Brain microvascular endothelial cell (primary cell): ENCODE data around the gene PDCD1.

Experiments used
- DNase-seq: peaks from one replicate; pipeline ENCODE4 v3.0.0-alpha.2; 2020
- H3K27ac ChIP-seq: fragments of 250-450 bp; sonication (Bioruptor Pico); 2 replicates; pipeline ENCODE4 v1.5.1; 2020; ENCODE audit warnings: mild to moderate bottlenecking, moderate library complexity
- H3K27me3 ChIP-seq: fragments of 250-450 bp; sonication (Bioruptor Pico); replicated peaks from 2 replicates; pipeline ENCODE4 v1.5.1; 2020; ENCODE audit warnings: mild to moderate bottlenecking
- H3K36me3 ChIP-seq: fragments of 250-450 bp; sonication (Bioruptor Pico); replicated peaks from 2 replicates; pipeline ENCODE4 v1.5.1; 2020; ENCODE audit warnings: mild to moderate bottlenecking
- H3K4me3 ChIP-seq: 2 replicates; pipeline ENCODE4 v1.5.1; 2011; ENCODE audit warnings: low read depth, mild to moderate bottlenecking, control low read depth, low read length, moderate library complexity
- CTCF ChIP-seq: IDR thresholded peaks from 2 replicates; pipeline ENCODE4 v1.5.1; 2011; ENCODE audit warnings: low read depth, mild to moderate bottlenecking, moderate library complexity, low read length, control low read depth, inconsistent platforms; ENCODE audit errors: missing control alignments
- in situ Hi-C: cut with HindIII; loops from 2 replicates; pipeline ENCODE4 v1.10.0; 2017; ENCODE audit warnings: low sequenced_read_pairs, low pct_ligation_motif_present

PDCD1 gene

GRCh38 chr2:241867776-241868420, 9.2 kb upstream of the PDCD1 start:
- no peak overlapping the region for H3K4me3 ChIP-seq
- no peak for DNase-seq
- H3K27ac ChIP-seq, result no peak overlapping the region
- no peak for TF ChIP-seq CTCF
- no peaks in the 10 kb centered on the region for H3K36me3 ChIP-seq
- peaks cover 13% of the 10 kb centered on the region for H3K27me3 ChIP-seq
- in situ Hi-C loops, result no loop called here

DNA sequence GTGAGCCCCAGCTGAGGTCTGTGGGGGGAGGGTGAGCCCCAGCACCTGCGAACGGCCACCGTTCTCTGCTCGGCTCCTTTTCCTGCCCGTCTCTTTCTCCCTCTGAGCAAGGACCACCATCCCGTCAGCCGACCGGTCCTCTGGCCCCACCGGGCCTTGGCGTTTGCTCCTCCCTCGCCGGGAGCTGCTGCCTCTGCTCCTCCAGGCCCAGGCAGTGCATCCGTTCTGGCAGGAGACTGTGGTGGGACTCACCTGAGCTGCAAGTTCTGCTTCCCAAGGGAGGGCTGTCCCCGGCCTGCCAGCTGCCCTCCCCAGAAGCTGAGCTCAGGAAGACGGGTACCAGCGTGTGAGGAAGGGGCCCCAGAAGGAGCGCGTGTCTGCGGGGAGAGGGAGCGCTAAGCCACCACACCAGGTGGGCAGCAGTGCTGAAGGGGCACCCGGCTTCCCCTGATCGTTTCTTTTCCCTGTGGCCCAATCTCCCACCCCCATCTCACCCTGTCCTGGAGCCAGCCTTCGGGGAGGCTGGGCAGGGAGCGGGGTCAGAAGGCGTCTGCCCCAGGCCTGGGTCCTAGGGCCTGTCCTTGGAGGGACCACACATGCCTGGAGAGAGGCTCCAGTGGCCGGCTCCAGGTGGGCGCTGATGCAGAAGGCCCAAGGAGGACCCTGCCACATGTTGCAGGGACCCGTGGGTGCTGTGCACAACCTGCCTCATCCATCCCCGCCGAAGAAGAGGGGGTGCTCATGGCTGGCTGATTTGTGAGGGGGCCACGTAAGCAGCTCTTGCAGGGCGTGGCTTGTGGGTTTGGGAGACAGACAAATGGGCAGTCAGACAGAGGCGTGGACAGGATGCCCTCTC, 8.3 kb upstream of the PDCD1 start:
- no peak overlapping the region for H3K27ac ChIP-seq

DNA sequence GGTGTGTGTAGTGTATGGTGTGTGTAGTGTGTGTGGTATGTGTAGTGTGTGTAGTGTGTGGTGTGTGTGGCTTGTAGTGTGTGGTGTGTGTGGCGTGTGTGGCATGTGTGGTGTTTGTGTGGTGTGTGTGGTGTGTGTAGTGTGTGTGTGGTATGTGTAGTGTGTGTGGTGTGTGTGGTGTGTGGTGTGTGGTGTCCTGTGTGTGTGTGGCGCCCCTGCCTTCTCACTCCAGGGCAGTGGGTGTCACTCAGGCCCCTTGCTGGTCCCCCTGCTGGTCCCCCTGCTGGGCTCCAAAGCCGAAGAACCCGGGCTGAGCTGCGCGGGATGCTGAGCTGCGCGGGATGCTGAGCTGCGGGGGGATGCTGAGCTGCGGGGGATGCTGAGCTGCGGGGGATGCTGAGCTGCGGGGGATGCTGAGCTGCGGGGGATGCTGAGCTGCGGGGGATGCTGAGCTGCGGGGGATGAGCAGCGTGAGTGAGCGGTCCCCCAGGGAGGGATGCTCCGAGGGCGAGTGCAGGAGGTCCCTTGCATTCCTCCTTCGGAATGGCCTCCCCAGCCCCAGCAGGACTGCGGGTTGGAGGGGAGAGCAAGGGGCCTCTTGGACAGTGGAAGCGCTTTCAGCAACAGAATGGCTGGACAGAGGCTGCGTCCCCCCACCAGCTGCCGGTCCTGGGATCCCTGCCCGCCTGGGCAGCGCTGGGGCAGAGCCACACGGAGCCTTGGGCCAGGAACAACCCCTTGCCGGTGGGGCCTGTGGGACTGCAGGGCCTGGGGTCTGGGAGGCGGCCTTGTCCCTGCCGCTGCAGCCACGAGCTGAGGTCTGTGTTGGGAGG, 7.5 kb upstream of the PDCD1 start:
- H3K27me3 ChIP-seq, result peaks cover 13% of the 10 kb centered on the region
- no peak for DNase-seq
- H3K4me3 ChIP-seq, result no peak overlapping the region
- peak; percentile 22 for TF ChIP-seq CTCF
- no peak overlapping the region for H3K27ac ChIP-seq
- H3K36me3 ChIP-seq, result no peaks in the 10 kb centered on the region
- in situ Hi-C loops, result no loop called here

More for the DNA sequence above, 8.3 kb upstream of the PDCD1 start:
- TF ChIP-seq CTCF, result no peak
- Histone ChIP-seq H3K36me3 (no peaks in the 10 kb centered on the region), H3K4me3 (no peak overlapping the region), H3K27me3 (peaks cover 13% of the 10 kb centered on the region)
- in situ Hi-C loops, result no loop called here
- DNase-seq, result no peak

DNA sequence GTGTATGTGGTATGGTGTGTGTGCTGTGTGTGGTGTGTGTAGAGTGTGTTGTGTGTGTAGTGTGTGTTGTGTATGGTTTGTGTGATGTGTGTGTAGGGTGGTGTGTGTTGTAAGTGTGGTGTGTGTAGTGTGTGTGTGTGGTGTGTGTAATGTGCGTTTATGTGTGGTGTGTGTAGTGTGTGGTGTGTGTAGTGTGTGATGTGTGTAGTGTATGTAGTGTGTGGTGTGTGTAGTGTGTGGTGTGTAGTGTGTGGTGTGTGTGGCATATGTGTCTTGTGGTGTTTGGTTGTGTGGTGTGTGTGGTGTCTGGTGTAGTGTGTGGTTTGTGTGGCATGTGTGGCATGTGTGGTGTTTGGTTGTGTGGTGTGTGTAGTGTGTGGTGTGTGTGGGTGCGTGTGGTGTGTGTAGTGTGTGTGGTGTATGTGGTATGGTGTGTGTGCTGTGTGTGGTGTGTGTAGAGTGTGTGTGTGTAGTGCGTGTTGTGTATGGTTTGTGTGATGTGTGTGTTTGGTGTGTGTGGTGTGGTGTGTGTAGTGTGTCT, 6.8 kb upstream of the PDCD1 start:
- Histone ChIP-seq H3K36me3 (no peaks in the 10 kb centered on the region), H3K27ac (no peak overlapping the region), H3K4me3 (no peak overlapping the region), H3K27me3 (peaks cover 13% of the 10 kb centered on the region)
- DNase-seq, result no peak
- in situ Hi-C loops, result no loop called here
- TF ChIP-seq CTCF, result no peak

DNA sequence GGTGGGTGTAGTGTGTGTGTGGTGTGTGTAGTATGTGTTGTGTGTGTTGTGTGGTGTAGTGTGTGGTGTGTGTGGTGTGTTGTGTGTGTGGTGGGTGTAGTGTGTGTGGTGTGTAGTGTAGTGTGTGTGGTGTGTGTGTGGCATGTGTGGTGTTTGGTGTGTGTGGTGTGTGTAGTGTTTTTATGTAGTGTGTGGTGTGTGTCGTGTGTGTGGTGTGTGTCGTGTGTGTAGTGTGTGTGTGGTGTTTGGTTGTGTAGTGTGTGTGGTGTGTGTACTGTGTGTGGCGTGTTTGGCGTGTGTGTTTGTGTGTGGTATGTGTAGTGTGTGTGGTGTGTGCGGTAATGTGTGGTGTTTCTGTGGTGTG, 6.1 kb upstream of the PDCD1 start:
- H3K27ac ChIP-seq, result no peak overlapping the region
- in situ Hi-C loops, result no loop called here
- no peak overlapping the region for H3K4me3 ChIP-seq
- no peaks in the 10 kb centered on the region for H3K36me3 ChIP-seq
- H3K27me3 ChIP-seq, result peaks cover 13% of the 10 kb centered on the region
- TF ChIP-seq CTCF, result no peak
- no peak for DNase-seq
